Spleen (tissue), 7 donors: ENCODE data around the gene PAQR8.

Experiments
- CTCF ChIP-seq, 11 experiments: fragments of 200-600 bp in 7 of 11; fragments of 450-650 bp in 4 of 11; sonication (generic) in 4 of 11; IDR thresholded peaks in 8 of 11; conservative IDR thresholded peaks in 3 of 11; 1 replicate in 7 of 11; 2 replicates in 4 of 11; pipeline versions ENCODE4 v1.4.0 to v1.8.0; 2016 to 2021; ENCODE audit warnings: antibody characterized with exemption in 11 of 11, inconsistent platforms in 4 of 11, mild to moderate bottlenecking in 1 of 11
- POLR2A ChIP-seq, 3 donors: fragments of 450-650 bp; IDR thresholded peaks; one replicate each; pipeline ENCODE4 v1.5.1; 2017; ENCODE audit warnings: antibody characterized with exemption in 3 of 3, mild to moderate bottlenecking in 1 of 3
- donor health status: DM: no; HTN: no; CAD: no; lungs with moderate emphysema.
- donor health status: DM: no; HTN: no; CAD: no.
- donor health status: DM: no; HTN: no; CAD: no.

- TF ChIP-seq CTCF (IDR thresholded peaks at IDR 0.05 in 8 of 11, conservative IDR thresholded peaks at IDR 0.05 in 3 of 11) (no peak), POLR2A (IDR thresholded peaks at IDR 0.05) (no peak)
Measured at GRCh38 chr6:52368002-52368401, 6.1 kb downstream of the PAQR8 start.
